Panc1 (cell line): Measurements from ENCODE around the gene PACSIN1.

Source experiments
- CTCF ChIP-seq: fragments of 450-650 bp; IDR thresholded peaks from 2 replicates; pipeline ENCODE4 v1.5.1; 2017; ENCODE audit warnings: mild to moderate bottlenecking
- POLR2AphosphoS5 ChIP-seq: IDR thresholded peaks from 2 replicates; pipeline ENCODE4 v1.6.1; 2012; ENCODE audit warnings: mild to moderate bottlenecking, low read depth, low read length, moderate library complexity

GRCh38 chr6:34581561-34581920 is 115.7 kb downstream of the PACSIN1 start:
- TF ChIP-seq POLR2AphosphoS5: no peak
- no peak for TF ChIP-seq CTCF
